Ishikawa (cell line): ENCODE data around the gene MAP2K3.

Experiments used
- EP300 ChIP-seq: IDR thresholded peaks from 2 replicates; pipeline ENCODE4 v1.6.1; 2012; ENCODE audit warnings: borderline replicate concordance
- RAD21 ChIP-seq: IDR thresholded peaks from 2 replicates; pipeline ENCODE4 v1.6.1; 2012; ENCODE audit warnings: low read depth
- TF ChIP-seq, protein P1 (sequence below): IDR thresholded peaks from 2 replicates; pipeline ENCODE4 v1.6.1; 2012; ENCODE audit warnings: low read depth, mild to moderate bottlenecking

DNA sequence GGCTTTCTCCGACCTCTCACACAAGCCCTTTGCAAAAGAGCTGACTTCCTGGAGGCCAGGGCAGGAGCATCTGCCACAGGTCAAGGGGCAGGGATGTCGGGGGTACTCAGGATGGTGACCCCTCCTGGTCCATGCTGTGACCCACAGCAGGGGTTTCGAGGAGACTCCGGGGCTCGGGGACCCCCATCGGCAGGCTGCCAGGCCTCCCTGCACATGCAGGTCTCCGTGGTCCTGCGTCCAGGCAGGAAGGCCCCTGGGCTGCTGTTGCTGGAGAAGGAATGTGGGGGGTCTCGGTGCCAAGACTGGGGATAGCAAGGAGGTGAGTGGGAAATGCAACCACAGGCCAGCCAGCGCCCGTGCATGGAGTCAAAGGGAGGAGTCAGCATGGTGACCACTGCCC is 42.9 kb upstream of the MAP2K3 start:
- TF ChIP-seq RAD21 (no peak), EP300 (no peak)
- TF ChIP-seq, protein P1, sequence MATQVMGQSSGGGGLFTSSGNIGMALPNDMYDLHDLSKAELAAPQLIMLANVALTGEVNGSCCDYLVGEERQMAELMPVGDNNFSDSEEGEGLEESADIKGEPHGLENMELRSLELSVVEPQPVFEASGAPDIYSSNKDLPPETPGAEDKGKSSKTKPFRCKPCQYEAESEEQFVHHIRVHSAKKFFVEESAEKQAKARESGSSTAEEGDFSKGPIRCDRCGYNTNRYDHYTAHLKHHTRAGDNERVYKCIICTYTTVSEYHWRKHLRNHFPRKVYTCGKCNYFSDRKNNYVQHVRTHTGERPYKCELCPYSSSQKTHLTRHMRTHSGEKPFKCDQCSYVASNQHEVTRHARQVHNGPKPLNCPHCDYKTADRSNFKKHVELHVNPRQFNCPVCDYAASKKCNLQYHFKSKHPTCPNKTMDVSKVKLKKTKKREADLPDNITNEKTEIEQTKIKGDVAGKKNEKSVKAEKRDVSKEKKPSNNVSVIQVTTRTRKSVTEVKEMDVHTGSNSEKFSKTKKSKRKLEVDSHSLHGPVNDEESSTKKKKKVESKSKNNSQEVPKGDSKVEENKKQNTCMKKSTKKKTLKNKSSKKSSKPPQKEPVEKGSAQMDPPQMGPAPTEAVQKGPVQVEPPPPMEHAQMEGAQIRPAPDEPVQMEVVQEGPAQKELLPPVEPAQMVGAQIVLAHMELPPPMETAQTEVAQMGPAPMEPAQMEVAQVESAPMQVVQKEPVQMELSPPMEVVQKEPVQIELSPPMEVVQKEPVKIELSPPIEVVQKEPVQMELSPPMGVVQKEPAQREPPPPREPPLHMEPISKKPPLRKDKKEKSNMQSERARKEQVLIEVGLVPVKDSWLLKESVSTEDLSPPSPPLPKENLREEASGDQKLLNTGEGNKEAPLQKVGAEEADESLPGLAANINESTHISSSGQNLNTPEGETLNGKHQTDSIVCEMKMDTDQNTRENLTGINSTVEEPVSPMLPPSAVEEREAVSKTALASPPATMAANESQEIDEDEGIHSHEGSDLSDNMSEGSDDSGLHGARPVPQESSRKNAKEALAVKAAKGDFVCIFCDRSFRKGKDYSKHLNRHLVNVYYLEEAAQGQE, result no peak
